ENCODE data around the gene IYD.
"Not testable (repeated sequence)": the region's sequence is repeated elsewhere in the genome, so short reads cannot be mapped to it uniquely, and the experiment has no call there.

Gene IYD

DNA sequence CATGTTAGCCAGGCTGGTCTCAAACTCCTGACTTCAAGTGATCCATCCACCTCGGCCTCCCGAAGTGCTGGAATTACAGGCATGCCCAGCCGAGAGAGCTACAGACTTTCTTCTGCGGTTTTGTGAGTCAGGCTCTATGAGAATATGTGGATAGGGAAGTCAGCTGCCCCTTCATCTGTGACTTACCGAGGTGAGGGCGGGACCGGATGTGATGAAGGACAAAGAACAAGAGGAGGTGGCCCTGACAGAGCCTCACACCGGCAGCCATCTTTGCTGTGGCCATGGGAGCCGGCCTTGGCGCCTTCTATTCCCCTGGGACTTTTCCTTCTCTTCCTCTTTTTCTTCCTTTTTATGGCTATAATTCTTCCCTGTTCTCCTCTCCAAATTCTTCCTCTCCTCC, 67.0 kb downstream of the IYD start:
- TF ChIP-seq, protein P1, sequence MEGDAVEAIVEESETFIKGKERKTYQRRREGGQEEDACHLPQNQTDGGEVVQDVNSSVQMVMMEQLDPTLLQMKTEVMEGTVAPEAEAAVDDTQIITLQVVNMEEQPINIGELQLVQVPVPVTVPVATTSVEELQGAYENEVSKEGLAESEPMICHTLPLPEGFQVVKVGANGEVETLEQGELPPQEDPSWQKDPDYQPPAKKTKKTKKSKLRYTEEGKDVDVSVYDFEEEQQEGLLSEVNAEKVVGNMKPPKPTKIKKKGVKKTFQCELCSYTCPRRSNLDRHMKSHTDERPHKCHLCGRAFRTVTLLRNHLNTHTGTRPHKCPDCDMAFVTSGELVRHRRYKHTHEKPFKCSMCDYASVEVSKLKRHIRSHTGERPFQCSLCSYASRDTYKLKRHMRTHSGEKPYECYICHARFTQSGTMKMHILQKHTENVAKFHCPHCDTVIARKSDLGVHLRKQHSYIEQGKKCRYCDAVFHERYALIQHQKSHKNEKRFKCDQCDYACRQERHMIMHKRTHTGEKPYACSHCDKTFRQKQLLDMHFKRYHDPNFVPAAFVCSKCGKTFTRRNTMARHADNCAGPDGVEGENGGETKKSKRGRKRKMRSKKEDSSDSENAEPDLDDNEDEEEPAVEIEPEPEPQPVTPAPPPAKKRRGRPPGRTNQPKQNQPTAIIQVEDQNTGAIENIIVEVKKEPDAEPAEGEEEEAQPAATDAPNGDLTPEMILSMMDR (conservative IDR thresholded peaks at IDR 0.05; ENCODE audit: control insufficient read depth, insufficient read depth, low read depth, low read length): no peak
- peak; percentile 10 for DNase-seq (ENCODE audit: low read depth)
- no peak overlapping the region for H3K4me3 ChIP-seq (ENCODE audit: control insufficient read depth, low read depth, low read length)

DNA sequence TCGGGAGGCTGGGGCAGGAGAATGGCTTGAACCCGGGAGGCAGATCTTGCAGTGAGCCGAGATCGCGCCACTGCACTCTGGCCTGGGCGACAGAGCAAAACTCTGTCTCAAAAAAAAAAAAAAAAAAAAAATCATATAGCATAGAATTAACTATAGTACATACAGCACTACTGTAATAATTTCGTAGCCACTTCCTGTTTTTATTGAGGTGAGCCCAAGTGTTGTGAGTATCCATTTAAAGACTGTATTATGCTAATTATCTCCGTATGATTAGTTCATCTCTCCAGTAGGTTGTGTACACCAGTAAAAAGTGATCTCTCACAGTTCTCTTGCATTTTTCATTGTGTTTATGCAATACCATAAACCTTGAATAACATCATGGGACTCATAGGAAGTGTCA, 70.6 kb downstream of the IYD start:
- no peak for DNase-seq (ENCODE audit: low read depth)
- TF ChIP-seq, protein P1 (conservative IDR thresholded peaks at IDR 0.05; ENCODE audit: control insufficient read depth, insufficient read depth, low read depth, low read length): no peak
- no peak overlapping the region for H3K4me3 ChIP-seq (ENCODE audit: control insufficient read depth, low read depth, low read length)

DNA sequence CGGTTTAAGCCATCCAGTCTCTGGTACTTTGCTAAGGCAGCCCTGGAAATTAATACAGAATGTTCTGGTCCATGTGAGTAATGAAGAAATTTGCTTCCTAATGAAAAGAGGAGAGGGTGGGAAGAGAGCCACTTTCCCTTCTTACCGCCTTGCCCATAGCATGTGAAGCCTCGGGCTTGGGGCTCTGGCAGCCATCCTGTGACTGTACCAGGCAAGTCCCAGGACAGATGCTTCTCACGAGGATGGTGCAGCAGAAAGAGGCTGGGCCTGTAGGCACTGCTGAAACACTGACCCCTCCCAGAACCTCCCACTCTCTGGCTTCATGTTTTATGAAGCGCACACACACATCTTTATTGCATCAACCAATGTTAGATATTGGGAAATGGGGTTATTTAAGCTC, 74.8 kb downstream of the IYD start:
- TF ChIP-seq, protein P1 (conservative IDR thresholded peaks at IDR 0.05; ENCODE audit: control insufficient read depth, insufficient read depth, low read depth, low read length): no peak
- peak; percentile 8 for DNase-seq (ENCODE audit: low read depth)
- H3K4me3 ChIP-seq (ENCODE audit: control insufficient read depth, low read depth, low read length): no peak overlapping the region

DNA sequence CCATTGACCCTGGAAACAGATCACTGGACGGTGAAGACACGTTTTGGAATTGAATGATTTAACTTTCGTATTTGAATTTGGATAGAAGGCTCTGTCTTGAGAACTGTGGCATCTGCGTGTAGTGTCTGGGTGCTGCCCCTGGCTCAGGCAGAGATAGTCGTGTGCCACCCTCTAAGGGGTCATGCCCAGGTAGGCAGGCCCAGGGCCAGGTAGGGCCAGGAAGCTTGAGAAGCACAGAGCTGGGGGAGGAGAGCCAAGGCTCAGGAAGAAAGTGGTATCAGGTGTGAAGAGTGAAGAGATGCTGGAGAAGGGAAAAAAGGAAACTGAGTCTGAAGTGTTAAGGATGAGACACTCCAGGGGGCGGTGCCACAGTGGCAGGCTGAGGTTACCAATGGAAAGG, 75.5 kb downstream of the IYD start:
- H3K4me3 ChIP-seq (ENCODE audit: control insufficient read depth, low read depth, low read length): no peak overlapping the region
- DNase-seq (ENCODE audit: low read depth): no peak
- TF ChIP-seq, protein P1 (conservative IDR thresholded peaks at IDR 0.05; ENCODE audit: control insufficient read depth, insufficient read depth, low read depth, low read length): no peak

DNA sequence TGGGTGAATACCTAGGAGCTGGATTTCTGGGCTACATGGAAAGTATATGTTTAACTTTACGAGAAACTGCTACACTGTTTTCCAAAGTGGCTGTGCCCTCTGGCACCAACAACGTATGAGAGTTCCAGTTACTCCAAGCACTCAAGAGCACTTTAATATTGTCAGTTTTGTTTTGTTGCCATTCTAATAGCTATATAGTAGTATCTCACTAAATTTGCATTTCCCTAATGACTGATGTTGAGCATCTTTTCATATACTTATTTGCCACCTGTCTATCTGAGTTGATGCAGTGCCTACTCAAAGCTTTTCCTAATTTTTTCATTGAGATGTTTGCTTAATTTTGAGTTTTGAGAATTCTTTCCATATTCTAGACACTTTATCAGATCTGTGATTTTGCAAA, 76.7 kb downstream of the IYD start:
- H3K4me3 ChIP-seq (ENCODE audit: control insufficient read depth, low read depth, low read length): no peak overlapping the region
- TF ChIP-seq, protein P1 (conservative IDR thresholded peaks at IDR 0.05; ENCODE audit: control insufficient read depth, insufficient read depth, low read depth, low read length): no peak
- DNase-seq (ENCODE audit: low read depth): no peak

DNA sequence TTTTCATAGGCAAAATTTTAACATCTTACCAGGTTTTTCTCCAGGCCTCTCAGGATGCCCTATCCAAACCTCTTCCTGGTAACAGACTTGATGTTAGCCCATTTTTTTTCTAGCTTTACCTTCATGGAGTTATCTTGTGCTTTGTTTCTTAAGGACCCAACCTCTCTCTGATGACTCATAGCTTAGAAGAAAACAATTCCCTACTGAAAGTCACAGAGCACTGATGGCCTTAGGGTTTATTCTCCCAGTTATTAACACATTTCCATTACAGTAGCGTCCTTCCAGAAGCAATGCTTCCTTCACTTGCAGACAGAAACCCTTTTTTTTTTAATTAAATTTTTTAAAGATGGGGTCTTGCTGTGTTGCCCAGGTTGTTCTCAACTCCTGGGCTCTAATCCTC, 79.4 kb downstream of the IYD start:
- no peak for DNase-seq (ENCODE audit: low read depth)
- no peak overlapping the region for H3K4me3 ChIP-seq (ENCODE audit: control insufficient read depth, low read depth, low read length)
- TF ChIP-seq, protein P1 (conservative IDR thresholded peaks at IDR 0.05; ENCODE audit: control insufficient read depth, insufficient read depth, low read depth, low read length): no peak

DNA sequence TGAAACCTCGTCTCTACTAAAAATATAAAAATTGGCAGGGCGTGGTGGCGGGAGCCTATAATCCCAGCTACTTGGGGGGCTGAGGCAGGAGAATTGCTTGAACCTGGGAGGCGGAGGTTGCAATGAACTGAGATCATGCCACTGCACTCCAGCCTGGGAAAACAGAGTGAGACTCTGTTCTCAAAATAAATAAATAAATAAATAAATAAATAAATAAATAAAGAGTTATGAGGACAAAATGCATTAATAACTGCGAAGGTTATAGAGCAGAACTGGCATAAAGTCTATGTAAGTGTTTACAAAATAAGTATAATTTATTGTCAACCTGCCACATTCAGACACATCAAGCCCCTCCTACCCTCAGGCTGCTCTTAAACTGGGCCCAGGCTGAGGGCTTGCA, 80.2 kb downstream of the IYD start:
- DNase-seq (ENCODE audit: low read depth); H3K4me3 ChIP-seq (ENCODE audit: control insufficient read depth, low read depth, low read length): not testable (repeated sequence)

Measured in fibroblast of mammary gland (primary cell).